Measurements from ENCODE around the gene CELF4.

Gene CELF4

GRCh38 chr18:37450434-37451132 lies 115.0 kb downstream of the CELF4 start:
- no peak for TF ChIP-seq CTCF (conservative IDR thresholded peaks at IDR 0.05; ENCODE audit: low read length)
- H3K4me3 ChIP-seq (ENCODE audit: low read length): no peak overlapping the region
- peak; percentile 13 for DNase-seq (ENCODE audit: low read depth)

- DNase-seq (ENCODE audit: low read depth): no peak
- no peak for TF ChIP-seq CTCF (conservative IDR thresholded peaks at IDR 0.05; ENCODE audit: low read length)
- no peak overlapping the region for H3K4me3 ChIP-seq (ENCODE audit: low read length)
Observed at GRCh38 chr18:37449618-37450017, 116.0 kb downstream of the CELF4 start.

DNA sequence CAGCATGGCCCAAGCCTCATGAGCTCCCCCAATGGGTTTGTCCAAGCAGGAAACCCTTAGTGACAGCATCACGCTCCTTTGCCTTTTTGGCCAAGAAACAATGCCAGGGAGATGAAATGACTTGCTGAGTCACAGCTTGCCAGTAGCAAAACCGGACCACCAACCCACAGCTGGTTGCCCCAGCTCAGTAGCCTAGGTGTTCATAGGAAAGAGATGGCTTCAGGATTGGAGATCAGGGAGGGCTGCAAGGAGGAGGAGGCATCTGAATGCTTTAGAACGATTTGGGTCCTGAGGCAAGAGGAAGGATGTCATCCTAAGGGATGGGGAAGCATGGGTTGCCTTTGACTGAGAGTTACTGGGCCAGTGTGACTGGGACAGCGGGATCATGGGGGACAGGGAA lies 116.7 kb downstream of the CELF4 start:
- TF ChIP-seq CTCF (conservative IDR thresholded peaks at IDR 0.05; ENCODE audit: low read length): no peak
- no peak for DNase-seq (ENCODE audit: low read depth)
- H3K4me3 ChIP-seq (ENCODE audit: low read length): no peak overlapping the region

GRCh38 chr18:37447962-37448888 lies 117.4 kb downstream of the CELF4 start:
- no peak for DNase-seq (ENCODE audit: low read depth)
- no peak for TF ChIP-seq CTCF (conservative IDR thresholded peaks at IDR 0.05; ENCODE audit: low read length)
- H3K4me3 ChIP-seq (ENCODE audit: low read length): no peak overlapping the region

DNA sequence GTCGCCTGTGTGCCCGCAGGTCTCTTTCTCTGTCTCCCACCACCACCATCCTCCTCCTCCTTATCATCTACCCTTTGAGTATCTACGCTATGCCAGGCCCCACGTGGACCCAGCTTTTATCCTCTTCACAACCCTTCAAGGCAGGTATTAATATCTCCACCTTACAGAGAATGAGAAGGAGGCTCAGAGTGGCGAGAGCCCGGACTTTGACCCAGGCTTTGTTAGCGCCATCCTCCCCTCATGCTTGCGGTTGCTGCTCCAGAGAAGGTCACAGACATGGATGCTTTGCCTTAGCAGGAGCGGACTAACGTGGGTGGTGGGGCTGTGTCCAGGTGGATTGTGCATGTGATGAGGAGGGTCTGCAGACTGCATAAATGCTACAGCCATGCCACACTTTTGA lies 119.8 kb downstream of the CELF4 start:
- no peak for DNase-seq (ENCODE audit: low read depth)
- H3K4me3 ChIP-seq (ENCODE audit: low read length): no peak overlapping the region
- TF ChIP-seq CTCF (conservative IDR thresholded peaks at IDR 0.05; ENCODE audit: low read length): no peak

- H3K4me3 ChIP-seq (ENCODE audit: low read length): no peak overlapping the region
- no peak for TF ChIP-seq CTCF (conservative IDR thresholded peaks at IDR 0.05; ENCODE audit: low read length)
- DNase-seq (ENCODE audit: low read depth): no peak
Observed at GRCh38 chr18:37445368-37445767, 120.2 kb downstream of the CELF4 start.

All from AG10803 (cell line).